ENCODE measurements around the gene SUN2. TPM values are rescaled to one million over a fixed set of nuclear protein-coding genes. Genes with fewer than 3 reads are reported as not detected.

SUN2 gene
- total and polyA plus RNA-seq, 9 of the 15 experiments (the other 6 are each of a cell fraction or from before 2014, with no cell fraction given), result 0.11 to 42.6 (median 16.7) TPM

DNA sequence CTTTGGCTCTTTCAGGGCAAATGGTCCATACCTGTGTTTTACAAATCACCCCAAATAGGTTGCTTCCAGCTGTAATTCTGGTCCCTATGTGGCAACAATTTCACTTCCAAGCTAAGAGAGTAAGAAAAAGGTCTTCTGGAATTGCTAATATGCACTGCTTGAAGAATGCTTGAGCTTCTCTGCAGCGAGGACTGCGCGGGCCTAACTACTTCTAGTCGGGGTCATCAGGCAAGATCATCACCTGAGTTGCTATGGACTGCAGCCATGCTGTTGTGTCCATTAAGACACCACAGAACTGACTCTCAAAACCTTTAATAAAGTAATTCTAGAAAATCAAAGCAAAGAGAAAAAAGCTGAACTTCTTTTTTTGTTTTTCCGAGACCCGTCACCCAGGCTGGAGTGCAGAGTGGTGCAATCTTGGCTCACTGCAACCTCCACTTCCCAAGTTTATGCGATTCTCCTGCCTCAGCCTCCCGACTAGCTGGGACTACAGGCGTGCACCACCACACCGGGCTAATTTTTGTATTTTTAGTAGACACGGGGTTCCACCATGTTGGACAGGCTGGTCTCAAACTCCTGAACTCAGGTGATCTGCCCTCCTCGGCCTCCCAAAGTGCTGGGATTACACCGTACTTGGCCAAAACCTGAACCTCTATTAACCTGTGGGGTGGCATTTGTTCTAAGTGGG lies 57.2 kb downstream of the SUN2 start:
- H3K36me3 ChIP-seq (ENCODE audit: control insufficient read depth, insufficient read depth, low read length), result peaks cover 36% of the 10 kb centered on the region
- CTCF ChIA-PET (ENCODE audit: low intra/inter-chr PET ratio), result no interaction called here
- H3K27me3 ChIP-seq (ENCODE audit: control insufficient read depth in 2 of 2, insufficient read depth in 2 of 2, low read length in 2 of 2), result no peaks in the 10 kb centered on the region
- no peak overlapping the region for H2AFZ ChIP-seq (ENCODE audit: low read depth, low read length)
- DNase-seq (ENCODE audit: extremely low read depth in 1 of 4, low spot score in 3 of 4) (no peak), FAIRE-seq (no peak), ATAC-seq (no peak)
- BruUV-seq (replicated peaks), result no TSS peak
- peaks cover 3% of the 10 kb centered on the region for H3K9me1 ChIP-seq (ENCODE audit: control insufficient read depth, insufficient read depth, low read length)
- peaks cover 43 to 45% of the 10 kb centered on the region in 2 experiments; a peak in 4 of 5 replicates for H3K4me1 ChIP-seq (replicated peaks in 1 of 2; ENCODE audit: control insufficient read depth in 2 of 2, insufficient read depth in 2 of 2, low read length in 2 of 2)
- H3K4me3 ChIP-seq, result peak overlapping the region; percentile 89
- H3K79me2 ChIP-seq (ENCODE audit: control insufficient read depth, insufficient read depth, low read length), result peaks cover 71% of the 10 kb centered on the region
- 52% methylated on average over 10 of the region's 13 CpGs for WGBS (ENCODE audit: insufficient coverage, low coverage, missing lambda C conversion rate)
- POLR2A ChIA-PET, result interaction anchor here (0.5 to 3.2 kb wide), 8 partner anchors 10 to 824 kb away, joined by 3 to 12 read pairs (median 3); partner anchors contain the start of gene TOMM22
- H3K4me2 ChIP-seq (ENCODE audit: insufficient read depth, low read length), result peak overlapping the region; percentile 83
- intact Hi-C loops (cut with micrococcal nuclease), result no loop called here
- no peaks in the 10 kb centered on the region for H3K9me3 ChIP-seq (replicated peaks; ENCODE audit: control insufficient read depth, insufficient read depth, low read depth, low read length)
- peak overlapping the region; percentile 89; the same call in 2 of the 3 replicates for H3K27ac ChIP-seq (ENCODE audit: extremely low read depth, low read depth, low read length)
- in situ Hi-C loops (cut with MboI), result no loop called here
- H4K20me1 ChIP-seq (replicated peaks; ENCODE audit: control insufficient read depth, insufficient read depth, low read length), result no peaks in the 10 kb centered on the region; the same call in 1 of the 2 replicates
- H3K9ac ChIP-seq (ENCODE audit: insufficient read depth in 1 of 2, low read depth in 2 of 2, low read length in 2 of 2), result peak overlapping the region; percentile 53 to 86; a peak in 3 of 4 replicates
- TF ChIP-seq MYBL2 (IDR thresholded peaks at IDR 0.05; ENCODE audit: low read depth) (no peak), MYBL2 (CRISPR knock-in tag; IDR thresholded peaks at IDR 0.05; ENCODE audit: borderline replicate concordance) (no peak), PHF21A (IDR thresholded peaks at IDR 0.05; ENCODE audit: borderline replicate concordance, low read depth) (no peak), RBM39 (optimal IDR thresholded peaks at IDR 0.05; ENCODE audit: low read depth, low read length) (no peak), ELF1 (tag; IDR thresholded peaks at IDR 0.05) (no peak), ZNF140 (CRISPR knock-in tag; IDR thresholded peaks at IDR 0.05) (no peak)
